HG02798 (cell line): ENCODE results near the gene GRAMD1A.
"Not testable (repeated sequence)": the region's sequence is repeated elsewhere in the genome, so short reads cannot be mapped to it uniquely, and the experiment has no call there.

Source experiments
- ATAC-seq: cut with Tn5 transposase; IDR thresholded peaks from one replicate; pipeline ENCODE4 v1.9.1; 2021; ENCODE audit warnings: mild to moderate bottlenecking; ENCODE audit not compliant: unreplicated experiment, poor library complexity

GRAMD1A gene

DNA sequence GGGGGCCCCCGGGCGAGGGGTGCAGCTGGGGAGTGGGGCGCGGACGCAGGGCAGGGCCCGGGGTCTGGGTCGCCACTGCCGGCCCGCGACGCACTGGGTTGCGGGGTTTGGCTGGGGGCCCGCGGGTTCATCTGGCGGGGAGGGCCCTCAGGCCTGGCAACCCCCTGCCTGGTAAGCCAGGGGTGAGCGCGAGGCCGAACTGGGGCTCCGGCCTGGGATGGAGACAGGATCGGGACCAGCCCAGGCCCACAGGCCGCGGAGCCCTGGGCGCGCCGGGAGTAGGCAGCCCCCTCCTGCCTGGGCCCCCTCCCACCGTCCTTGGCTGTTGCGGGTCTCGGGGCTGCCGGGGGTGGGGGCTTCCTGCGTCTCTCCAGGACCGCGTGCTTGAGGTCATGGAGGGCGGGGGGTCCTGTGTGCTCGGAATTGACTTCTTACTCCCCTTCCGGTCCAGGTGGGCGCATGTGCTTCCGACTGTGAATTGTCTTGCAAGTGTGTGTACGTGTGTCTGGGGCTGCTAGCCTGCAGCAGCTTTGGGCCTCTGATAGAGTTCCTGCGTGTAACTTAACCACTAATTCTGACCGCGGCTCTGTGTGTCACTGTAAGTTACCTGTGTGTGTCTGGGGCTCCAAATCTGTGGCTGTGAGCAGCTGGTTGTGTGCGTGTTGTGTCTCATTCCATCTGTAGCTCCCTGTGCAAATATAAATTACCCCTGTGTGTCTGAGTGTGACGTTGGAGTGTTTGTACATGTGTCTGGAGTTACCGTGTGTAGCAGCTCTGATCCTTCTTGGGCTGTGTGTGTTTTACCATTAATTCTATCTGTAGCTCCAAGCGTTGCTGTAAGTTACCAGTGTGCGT lies 751 bp downstream of the GRAMD1A start:
- ATAC-seq: peak; percentile 14

DNA sequence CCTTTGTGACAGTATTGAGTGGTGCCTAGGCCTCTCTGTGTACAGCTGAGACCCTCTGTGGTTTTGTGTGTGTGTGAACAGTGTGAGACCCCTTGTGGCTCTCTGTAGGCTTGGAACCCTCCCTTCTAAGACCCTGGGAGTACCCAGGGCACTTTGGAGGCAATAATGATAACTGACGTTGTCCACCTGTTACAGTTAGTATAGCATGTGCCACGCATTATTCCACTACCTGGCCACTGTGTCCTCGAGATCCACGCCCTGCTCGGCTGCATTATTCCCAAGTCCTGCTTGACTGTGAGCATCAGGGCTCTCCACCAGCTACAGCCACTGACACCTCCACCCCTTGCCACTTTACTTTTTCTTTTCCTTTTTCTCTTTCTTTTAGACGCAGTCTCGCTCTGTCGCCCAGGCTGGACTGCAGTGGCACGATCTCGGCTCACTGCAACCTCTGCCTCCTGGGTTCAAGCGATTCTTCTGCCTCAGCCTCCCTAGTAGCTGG lies 2.0 kb downstream of the GRAMD1A start:
- ATAC-seq: no peak

DNA sequence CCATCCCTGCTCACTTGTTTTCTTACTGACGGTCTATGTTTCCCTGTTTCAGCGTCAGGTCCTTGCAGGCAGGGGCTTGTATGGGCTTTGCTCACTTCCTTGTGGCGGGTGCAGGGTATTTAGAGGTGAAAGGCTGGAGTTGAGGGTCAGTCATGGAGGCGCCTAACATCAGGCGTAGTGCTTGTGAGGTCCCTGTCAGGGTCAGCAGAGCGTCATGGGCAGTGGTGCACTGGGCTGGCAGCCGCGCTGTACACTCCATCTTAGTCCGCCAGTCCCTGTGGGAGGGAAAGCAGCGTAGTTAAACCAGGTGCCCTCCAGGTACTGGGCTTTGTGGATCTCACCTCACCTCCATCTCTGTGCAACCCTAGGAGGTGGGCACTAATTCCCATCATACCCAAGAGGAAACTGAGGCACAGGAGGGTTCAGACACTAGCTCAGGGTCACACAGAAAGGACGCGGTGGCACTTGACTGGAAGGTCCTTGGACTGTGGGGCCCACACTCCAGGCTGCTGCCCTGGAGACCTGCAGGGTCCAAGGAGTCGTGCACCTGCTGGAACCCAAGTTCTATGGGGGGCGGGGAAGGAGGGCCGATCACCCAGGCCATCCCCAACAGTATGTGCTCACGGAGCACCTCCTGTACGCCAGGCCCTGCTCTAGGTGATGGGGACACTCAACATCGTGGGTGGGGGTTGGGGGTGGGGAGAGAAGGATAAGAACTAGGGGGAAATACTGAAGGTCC lies 4.6 kb downstream of the GRAMD1A start:
- ATAC-seq: no peak

DNA sequence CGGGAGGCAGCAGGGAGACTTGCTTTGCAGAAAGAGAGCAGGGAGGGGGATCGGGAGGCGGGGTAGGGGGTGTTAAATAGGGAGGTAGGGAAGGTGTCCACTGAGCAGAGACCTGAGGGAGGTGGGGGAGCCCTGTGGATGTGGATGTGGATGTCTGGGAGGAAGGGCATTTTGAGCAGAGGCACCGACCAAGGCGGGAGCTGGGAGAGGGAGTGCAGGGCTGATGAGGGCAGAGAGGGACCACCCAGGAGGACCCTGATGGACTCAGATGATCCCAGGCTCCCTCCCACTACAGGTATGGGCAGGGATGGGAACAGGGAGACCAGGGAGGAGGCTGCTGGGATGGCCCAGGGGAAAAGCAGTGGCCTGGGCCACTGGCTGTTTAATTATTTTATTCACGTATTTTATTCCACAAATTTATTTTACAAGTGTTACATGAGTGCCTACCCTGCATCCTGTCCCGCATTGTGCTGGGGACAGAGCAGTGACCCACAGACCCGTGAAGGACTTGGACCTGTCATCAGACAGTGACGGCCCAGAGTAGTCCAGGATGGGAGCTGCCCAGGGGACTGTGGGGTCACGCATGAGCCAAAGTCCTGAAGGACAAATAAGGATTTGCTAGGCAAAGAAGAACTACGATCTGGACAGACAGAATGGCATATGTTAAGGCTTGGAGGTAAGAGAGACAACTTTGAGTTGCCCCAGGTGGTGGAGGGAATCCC lies 5.3 kb downstream of the GRAMD1A start:
- ATAC-seq: no peak

DNA sequence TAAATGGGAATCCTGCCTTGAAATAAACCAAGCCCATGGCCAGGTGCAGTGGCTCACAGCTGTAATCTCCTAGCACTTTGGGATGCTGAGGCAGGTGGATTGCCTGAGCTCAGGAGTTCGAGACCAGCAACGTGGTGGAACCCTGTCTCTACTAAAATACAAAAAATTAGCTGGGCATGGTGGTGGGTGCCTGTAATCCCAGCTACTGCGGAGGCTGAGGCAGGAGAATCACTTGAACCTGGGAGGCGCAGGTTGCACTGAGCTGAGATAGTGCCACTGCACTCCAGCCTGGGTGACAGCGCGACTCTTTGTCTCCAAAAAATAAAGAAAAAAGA lies 5.9 kb downstream of the GRAMD1A start:
- not testable (repeated sequence) for ATAC-seq

DNA sequence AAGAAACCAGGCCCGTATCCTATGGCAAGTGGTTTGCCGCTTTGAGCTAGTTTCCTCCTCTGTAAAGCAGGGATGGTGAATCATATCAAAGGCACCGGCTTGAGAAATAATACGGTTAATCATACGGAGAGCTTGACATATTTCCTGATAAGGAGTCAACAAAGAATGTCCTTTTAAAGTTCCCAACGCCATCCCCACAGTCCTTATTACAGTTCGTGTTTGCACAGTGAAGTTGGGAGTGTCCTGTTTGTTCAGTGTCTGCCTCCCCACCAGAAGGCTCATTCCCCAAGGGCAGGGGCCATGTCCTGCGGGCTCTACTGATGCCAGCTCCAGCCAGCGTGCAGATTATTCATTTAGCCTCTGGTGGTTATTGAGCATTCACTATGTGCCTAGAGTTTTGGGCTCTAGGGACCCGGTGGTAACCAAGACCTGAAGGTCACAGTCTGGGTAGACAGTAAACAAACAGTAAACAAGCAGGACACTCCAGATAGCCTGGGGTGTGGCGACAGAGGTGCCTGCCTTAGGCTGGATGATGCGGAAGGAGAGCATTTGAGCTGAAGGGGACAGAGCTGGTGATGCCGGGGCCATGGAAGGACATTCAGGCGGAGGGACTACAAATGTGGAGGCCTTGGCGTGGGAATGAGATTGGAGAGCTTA lies 6.3 kb downstream of the GRAMD1A start:
- no peak for ATAC-seq

DNA sequence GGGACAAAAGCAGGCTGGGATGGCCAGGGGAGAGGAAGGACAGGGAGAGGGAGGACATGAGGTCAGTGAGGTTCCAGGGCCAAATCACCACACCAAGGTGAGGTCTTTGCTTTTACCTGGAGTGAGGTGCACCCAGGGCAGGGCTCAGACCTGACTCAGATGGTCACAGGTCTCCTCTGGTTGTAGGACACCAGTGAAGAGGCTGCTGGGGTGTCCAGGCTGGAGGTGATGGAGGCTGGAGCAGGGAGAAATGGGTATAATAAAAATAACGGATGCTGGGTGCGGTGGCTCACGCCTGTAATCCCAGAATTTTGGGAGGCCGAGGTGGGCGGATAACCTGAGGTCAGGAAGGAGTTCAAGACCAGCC lies 6.9 kb downstream of the GRAMD1A start:
- no peak for ATAC-seq

DNA sequence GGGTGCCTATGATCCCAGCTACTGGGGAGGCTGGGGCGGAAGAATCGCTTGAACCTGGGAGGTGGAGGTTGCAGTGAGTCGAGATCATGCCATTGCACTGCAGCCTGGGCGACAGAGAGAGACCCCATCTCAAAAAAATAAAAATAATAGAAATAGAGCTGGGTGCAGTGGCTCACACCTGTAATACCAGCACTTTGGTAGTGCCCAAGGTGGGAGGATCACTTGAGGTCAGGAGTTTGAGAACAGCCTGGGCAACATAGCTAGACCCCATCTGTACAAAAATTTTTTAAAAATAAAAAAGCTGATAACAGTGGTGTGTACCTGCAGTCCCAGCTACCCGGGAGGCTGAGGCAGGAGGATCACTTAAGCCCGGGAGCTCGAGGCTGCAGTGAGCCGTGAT lies 7.3 kb downstream of the GRAMD1A start:
- ATAC-seq: not testable (repeated sequence)

DNA sequence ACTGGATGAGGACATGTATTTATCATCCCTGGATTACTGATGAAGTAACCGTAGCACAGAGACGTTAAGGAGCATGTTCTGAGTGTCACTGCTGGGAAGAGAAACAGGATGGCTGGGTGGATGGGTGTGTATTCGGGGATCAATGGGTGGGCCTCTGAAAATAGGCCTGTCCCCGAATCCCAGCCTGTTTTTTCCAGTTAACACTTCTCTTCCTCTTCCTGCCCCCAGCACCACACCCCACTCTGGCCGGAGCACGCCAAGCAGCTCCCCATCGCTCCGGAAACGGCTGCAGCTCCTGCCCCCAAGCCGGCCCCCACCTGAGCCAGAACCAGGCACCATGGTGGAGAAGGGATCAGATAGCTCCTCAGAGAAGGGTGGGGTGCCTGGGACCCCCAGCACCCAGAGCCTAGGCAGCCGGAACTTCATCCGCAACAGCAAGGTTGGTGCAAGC lies 8.8 kb downstream of the GRAMD1A start:
- no peak for ATAC-seq

DNA sequence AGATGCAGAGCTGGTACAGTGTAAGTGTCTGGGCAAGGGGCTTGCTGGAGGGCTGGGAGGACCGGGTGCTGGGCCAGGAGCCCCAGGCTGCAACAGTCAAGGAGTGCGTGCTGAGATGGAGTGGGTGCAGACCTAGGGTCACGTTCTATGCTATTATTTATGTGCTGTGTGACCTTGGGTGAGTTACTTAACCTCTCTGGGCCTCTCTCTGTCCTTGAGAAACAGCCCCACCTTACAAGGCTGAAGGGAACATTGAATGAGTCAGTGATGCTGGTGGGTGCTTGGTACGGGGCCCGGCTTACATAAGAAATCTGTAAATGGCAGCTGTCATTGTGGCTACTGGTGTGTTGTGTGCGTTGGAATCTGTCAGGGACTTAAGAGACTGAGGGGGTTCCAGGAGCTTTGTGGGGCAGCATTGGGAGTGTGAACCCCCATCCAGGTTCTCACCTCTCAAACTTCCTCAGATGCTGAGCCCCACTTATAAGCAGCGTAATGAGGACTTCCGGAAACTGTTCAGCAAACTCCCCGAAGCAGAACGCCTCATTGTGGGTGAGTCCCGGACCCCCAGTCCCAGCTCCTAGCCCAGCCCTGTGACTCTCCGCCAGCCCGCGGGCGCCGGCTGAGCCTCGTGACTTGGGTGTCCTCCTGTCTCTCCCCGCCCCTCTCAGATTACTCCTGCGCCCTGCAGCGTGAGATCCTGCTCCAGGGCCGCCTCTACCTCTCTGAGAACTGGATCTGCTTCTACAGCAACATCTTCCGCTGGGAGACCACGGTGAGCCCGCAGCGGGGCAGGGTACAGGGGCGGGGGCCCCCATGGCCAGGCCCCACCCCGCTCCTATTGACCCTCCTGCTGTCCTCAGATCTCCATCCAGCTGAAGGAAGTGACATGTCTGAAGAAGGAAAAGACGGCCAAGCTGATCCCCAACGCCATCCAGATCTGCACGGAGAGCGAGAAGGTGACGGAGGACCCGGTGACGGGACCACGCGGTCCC lies 9.6 kb downstream of the GRAMD1A start:
- no peak for ATAC-seq

DNA sequence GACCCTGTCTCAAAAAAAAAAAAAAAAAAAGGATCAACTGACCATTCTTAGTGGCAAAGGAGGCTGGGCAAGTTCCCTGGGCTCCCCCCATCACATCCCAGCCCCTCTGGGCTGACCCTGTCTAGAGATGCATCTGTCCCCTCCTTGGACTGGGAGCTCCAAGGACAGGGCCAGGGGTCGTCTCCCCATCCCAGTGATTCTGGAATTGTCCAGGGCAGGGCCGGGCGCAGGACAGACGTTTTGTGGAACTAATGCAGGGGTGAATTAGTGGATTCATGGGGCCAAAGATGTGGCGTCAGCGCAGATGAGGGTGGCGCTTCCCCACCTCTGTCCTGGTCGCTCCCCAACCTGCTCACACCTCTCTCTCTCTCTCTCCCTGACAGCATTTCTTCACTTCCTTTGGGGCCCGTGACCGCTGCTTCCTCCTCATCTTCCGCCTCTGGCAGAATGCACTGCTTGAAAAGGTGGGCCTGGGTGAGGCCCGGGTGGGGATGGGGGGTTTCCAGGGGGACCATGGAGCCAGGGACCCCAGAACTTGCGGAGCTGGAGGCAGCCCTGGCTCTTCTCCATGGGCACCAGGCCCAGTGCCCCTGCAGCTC lies 11.1 kb downstream of the GRAMD1A start:
- no peak for ATAC-seq

DNA sequence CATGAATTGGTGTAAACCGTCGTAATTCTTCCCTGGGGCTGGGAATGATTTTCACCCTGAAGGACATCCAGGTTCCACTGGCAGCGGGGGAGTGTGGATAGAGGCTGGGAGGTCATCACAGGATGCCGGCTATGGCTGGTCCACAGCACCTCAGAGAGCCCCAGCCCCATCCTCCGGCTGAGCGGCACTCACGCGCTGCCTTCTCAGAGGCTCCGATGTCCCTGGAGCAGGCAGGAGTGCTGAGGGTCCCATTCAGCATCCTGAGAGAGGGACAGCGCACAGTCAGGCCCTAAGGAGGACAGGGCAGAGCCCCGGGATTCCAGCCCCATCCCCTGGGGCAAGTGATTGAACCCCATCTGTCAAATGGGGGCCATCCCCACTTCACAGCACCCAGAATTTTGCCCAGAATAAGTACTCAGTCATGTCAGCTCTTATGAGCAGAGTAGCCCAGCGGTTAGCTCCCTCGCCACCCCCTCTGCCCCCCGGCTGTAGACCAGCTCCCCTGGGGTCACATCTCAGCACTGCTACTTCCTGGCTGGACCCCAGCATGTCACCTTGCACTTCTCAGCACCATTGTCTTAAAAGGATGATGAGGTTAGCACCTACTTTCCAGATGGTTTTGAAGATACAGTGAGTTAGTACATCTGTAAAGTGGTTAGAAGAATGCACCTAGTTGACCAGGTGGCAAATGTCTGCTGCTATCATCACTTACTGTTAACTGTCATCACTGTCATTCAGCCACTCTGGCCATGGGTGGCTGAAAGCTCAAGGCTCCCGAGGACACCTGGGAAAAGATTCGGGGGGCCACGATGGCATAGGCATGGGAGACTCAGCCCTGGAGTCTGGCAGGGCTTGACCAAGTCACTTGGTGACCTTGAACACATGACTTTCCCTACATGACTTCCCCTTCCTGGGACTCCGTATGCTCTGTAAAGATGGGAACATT lies 11.9 kb downstream of the GRAMD1A start:
- no peak for ATAC-seq

DNA sequence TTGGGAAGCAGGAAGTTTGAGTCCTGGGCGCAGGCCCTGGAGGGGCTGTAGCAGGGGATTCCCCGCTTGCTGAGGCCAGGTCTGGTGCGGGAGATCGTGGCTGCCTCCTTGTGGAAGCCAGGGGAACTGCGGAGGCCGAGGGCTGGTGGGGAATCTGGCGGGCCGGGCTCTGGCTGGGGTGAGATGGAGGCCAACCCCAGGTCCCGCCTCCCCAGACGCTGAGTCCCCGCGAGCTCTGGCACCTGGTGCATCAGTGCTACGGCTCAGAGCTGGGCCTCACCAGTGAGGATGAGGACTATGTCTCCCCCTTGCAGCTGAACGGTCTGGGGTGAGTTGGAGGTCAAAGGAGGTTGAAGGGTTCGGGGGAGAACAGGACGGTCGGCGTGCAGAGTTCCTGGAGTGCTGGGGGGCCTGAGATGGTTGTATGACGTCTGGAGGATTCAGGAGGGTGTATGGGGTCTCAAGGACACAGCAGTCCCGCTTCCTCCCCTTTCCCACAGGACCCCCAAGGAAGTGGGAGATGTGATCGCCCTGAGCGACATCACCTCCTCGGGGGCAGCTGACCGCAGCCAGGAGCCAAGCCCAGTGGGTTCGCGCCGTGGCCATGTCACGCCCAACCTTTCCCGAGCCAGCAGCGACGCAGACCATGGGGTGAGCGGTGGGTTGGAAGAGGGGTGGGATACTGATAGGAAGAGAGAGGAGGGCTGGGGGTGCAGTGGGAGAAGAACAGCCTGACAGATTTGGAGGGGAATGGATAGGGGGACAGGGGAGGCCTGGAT lies 13.1 kb downstream of the GRAMD1A start:
- peak; percentile 60 for ATAC-seq

DNA sequence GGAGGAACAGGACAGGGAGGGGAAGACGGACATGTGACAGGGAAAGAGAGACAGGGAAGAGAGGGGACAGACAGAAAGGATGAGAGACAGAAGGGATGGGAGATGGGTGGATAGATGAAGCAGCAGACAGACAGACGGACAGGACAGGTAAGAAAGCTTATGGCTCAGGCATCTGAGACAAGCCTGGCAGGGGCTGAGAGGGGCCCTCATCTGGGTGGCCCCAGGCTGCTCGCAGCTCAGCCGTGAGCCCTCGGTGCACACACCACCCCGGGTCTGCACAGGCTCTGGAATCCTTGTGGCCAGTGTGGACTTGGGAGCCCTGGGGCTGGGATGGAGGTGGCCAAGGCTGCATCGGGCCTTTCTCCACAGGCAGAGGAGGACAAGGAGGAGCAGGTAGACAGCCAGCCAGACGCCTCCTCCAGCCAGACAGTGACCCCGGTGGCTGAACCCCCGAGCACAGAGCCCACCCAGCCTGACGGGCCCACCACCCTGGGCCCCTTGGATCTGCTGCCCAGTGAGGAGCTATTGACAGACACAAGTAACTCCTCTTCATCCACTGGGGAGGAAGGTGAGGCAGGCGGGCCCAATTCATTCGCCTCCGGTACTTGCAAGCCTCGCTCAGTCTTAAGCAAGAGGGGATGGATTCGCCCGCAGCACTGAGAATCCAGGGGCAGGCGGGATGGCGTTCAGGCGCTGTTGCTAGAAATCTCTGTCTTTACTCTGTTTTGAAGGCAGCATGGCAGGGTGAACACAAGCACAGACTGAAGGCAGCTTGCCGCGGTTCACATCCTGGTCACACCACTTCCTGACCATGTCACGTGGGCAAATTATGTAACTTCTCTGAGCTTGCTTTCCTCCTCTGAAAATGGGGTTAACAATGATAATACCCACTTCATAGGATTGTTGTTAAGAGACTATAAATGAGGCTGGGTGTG lies 14.0 kb downstream of the GRAMD1A start:
- ATAC-seq: no peak

DNA sequence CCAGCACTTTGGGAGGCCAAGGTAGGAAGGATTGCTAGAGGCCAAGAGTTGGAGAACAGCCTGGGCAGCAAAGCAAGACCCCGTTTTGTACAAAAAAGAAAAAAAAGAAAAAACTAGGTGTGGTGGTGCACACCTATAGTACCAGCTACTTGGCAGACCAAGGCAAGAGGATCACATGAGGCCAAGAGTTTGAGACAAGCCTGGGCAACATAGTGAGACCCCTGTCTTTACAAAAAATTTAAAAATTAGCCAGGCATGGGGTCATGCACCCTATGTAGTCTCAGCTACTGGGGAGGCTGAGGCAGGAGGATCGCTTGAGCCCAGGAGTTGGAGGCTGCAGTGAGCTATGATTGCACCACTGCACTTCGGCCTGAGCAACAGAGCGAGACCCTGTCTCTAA lies 14.7 kb downstream of the GRAMD1A start:
- not testable (repeated sequence) for ATAC-seq
